Sigmoid colon (tissue), 7 donors: ENCODE data around the gene MAPK6. TPM values are rescaled to one million over a fixed set of nuclear protein-coding genes. Genes with fewer than 3 reads are reported as not detected.

Source experiments
- DNase-seq: peaks from one replicate; pipeline ENCODE4 v3.0.0-alpha.2; 2019
- H3K27ac ChIP-seq, 4 donors: fragments of 200-600 bp; sonication (generic); one replicate each; pipeline ENCODE4 v1.5.1; 2016 to 2019; ENCODE audit warnings: mild to moderate bottlenecking in 1 of 4
- H3K27me3 ChIP-seq, 3 donors: fragments of 200-600 bp; sonication (generic); one replicate each; pipeline ENCODE4 v1.5.1; 2019; ENCODE audit warnings: mild to moderate bottlenecking in 1 of 3
- H3K36me3 ChIP-seq, 4 donors: fragments of 200-600 bp; sonication (generic); one replicate each; pipeline ENCODE4 v1.5.1; 2016 to 2019
- H3K4me1 ChIP-seq, 4 donors: fragments of 200-600 bp; sonication (generic); one replicate each; pipeline ENCODE4 v1.5.1; 2017 to 2019
- H3K4me3 ChIP-seq, 4 donors: fragments of 200-600 bp; sonication (generic); one replicate each; pipeline ENCODE4 v1.5.1; 2017 to 2019; ENCODE audit warnings: mild to moderate bottlenecking in 2 of 4, moderate library complexity in 1 of 4
- H3K9me3 ChIP-seq, 4 donors: fragments of 200-600 bp in 3 of 4; sonication (generic) in 3 of 4; one replicate each; pipeline versions ENCODE4 v1.5.1 to v1.6.1; 2013 to 2019
- EP300 ChIP-seq, 4 donors: sonication (generic); formaldehyde crosslinking; IDR thresholded peaks; one replicate each; pipeline ENCODE4 v1.6.1; 2017; ENCODE audit warnings: antibody characterized with exemption in 4 of 4
- POLR2A ChIP-seq, 2 donors: fragments of 450-650 bp; IDR thresholded peaks; one replicate each; pipeline ENCODE4 v1.6.1; 2016; ENCODE audit warnings: antibody characterized with exemption in 2 of 2, mild to moderate bottlenecking in 2 of 2, moderate library complexity in 2 of 2
- POLR2AphosphoS5 ChIP-seq, 4 donors: sonication (generic); formaldehyde crosslinking; IDR thresholded peaks; one replicate each; pipeline ENCODE4 v1.6.1; 2017; ENCODE audit warnings: antibody characterized with exemption in 4 of 4
- WGBS, 2 donors: extraction: QIAGEN DNeasy Blood & Tissue Kit; methylation state at CpG; one replicate each; pipeline ENCODE4 v1.1.7; 2013; 5-methylcytosine and 5-hydroxymethylcytosine counted together
- intact Hi-C: fragments of 100-400 bp; cut with DNase I; formaldehyde crosslinking; loops from one replicate; pipeline ENCODE4 v1.15.1; 2023
- polyA plus RNA-seq, 3 donors: library from polyadenylated mRNA; stranded (reverse); fragments of 200-250 nt; gene quantifications; one replicate each; pipeline ENCODE4 v1.2.3, GENCODE V29; 2013
- total RNA-seq, 4 donors: library from RNA; depleted of rRNA; stranded (reverse); fragments of >200 nt; gene quantifications; one replicate each; pipeline ENCODE4 v1.1.0, GENCODE V29; 2016
- TF ChIP-seq, protein P1 (sequence below), 4 experiments: fragments of 450-650 bp in 3 of 4; fragments of 200-600 bp in 1 of 4; IDR thresholded peaks; one replicate each; pipeline ENCODE4 v1.5.1; 2016 to 2019; ENCODE audit warnings: antibody characterized with exemption in 4 of 4, mild to moderate bottlenecking in 3 of 4, moderate library complexity in 2 of 4
- donor health status: healthy with polysubstance abuse.
- donor health status: Bipolar disorder and iron deficiency.
- donor health status: healthy.

The MAPK6 gene
- total and polyA plus RNA-seq, 7 donors: 17.3 to 82.1 (median 24.1) TPM

DNA sequence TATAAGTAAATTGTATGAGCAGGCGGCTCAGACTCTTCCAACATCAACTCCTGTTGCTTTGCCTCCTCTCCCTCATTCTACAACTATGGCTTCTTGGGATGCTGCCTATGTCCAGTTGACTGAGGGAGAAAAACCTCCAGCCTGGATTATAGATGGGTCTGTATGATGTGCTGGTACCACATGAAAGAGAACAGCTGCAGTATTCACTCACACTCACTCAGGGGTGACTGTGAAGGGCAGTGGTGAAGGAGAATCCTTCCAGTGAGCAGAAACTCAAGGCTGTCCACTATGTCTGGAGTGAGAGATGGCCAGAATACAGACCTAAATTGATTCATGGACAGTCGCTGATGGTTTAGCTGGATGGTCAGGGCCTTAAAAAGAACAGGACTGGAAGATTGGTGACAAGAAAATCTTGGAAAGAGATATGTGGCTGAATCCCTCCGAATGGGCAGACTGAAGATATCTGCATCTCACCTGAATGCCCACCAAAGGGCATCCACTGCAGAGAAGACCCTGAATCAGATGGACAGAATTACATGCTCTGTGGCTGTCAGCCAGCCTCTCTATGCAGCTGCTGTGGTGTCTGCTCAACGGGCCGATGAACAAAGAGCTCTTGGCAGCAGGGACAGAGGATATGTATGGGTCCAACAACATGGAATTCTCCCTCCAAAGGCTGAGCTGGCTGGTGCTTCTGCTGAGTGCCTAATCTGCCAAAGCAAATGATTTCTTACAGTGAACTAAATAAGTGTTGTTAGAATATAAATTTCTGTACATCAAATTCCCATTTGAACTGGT is 95.4 kb downstream of the MAPK6 start:
- TF ChIP-seq, protein P1, sequence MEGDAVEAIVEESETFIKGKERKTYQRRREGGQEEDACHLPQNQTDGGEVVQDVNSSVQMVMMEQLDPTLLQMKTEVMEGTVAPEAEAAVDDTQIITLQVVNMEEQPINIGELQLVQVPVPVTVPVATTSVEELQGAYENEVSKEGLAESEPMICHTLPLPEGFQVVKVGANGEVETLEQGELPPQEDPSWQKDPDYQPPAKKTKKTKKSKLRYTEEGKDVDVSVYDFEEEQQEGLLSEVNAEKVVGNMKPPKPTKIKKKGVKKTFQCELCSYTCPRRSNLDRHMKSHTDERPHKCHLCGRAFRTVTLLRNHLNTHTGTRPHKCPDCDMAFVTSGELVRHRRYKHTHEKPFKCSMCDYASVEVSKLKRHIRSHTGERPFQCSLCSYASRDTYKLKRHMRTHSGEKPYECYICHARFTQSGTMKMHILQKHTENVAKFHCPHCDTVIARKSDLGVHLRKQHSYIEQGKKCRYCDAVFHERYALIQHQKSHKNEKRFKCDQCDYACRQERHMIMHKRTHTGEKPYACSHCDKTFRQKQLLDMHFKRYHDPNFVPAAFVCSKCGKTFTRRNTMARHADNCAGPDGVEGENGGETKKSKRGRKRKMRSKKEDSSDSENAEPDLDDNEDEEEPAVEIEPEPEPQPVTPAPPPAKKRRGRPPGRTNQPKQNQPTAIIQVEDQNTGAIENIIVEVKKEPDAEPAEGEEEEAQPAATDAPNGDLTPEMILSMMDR (IDR thresholded peaks at IDR 0.05): no peak
- TF ChIP-seq POLR2A (IDR thresholded peaks at IDR 0.05) (no peak), POLR2AphosphoS5 (IDR thresholded peaks at IDR 0.05) (no peak), EP300 (IDR thresholded peaks at IDR 0.05) (no peak)
- no peak for DNase-seq
- no peak overlapping the region for H3K27ac ChIP-seq
- H3K27me3 ChIP-seq: peaks cover 19 to 51% (median 23%) of the 10 kb centered on the region in 3 donors
- no peaks in the 10 kb centered on the region for H3K36me3 ChIP-seq
- H3K4me3 ChIP-seq: no peak overlapping the region
- H3K4me1 ChIP-seq: peaks cover 0 to 13% (median 10%) of the 10 kb centered on the region in 4 donors
- intact Hi-C loops: no loop called here
- WGBS, 2 donors: 84% methylated on average over 5 of the region's 5 CpGs
- no peaks in the 10 kb centered on the region for H3K9me3 ChIP-seq

DNA sequence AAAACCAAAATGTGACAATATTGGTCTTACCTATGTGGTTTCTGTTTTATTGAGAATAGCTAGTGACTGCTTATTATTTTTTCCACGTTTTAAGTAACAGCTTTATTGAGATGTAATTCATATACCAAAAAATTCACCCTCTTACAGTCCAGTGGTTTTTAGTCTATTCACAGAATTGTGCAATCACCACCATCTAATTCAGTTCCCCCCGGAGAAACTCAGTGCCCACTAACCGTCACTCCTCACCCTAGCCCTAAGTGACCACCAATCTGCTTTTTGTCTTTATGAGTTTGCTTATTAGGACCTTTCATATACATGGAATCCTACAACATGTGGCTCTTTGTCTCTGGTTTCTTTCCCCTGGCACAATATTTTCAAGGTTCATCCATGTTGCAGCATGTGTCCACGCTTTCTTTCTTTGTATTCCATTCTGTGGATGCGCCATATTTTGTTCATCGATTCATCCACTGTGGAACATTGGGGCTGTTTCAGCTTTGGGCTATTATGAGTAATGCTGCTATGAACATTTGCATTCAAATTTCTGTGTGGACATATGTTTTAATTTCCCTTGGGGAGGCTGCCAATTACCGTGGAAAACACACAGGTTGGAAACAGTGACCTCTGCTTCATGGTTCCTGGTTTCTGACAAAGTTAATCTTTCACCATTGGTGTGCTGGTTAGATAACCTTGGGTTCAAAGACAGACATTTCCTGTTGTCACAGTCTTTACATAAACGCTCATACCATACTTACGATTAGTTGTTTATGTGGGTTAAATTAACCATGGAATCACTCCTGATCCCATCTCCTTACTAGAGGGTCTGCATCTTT is 96.8 kb downstream of the MAPK6 start:
- H3K4me1 ChIP-seq: peaks cover 0 to 13% (median 10%) of the 10 kb centered on the region in 4 donors
- WGBS, 2 donors: 45 to 61% methylated on average over 9 of the region's 9 CpGs
- no peaks in the 10 kb centered on the region for H3K36me3 ChIP-seq
- no peak for DNase-seq
- H3K27me3 ChIP-seq: peaks cover 12 to 38% (median 23%) of the 10 kb centered on the region in 3 donors
- no peaks in the 10 kb centered on the region for H3K9me3 ChIP-seq
- intact Hi-C loops: no loop called here
- H3K27ac ChIP-seq: no peak overlapping the region
- no peak overlapping the region for H3K4me3 ChIP-seq
- TF ChIP-seq POLR2A (IDR thresholded peaks at IDR 0.05) (no peak), EP300 (IDR thresholded peaks at IDR 0.05) (no peak), POLR2AphosphoS5 (IDR thresholded peaks at IDR 0.05) (no peak)
- TF ChIP-seq, protein P1 (IDR thresholded peaks at IDR 0.05): no peak

Other genes with a start within 250 kb of the MAPK6 start
- 10 to 100 TPM; 10.7 to 17.9 (median 15.0) TPM for gene TMOD3, start 189.6 kb upstream of the MAPK6 start, total RNA-seq
- gene TMOD3, start 189.6 kb upstream of the MAPK6 start, polyA plus RNA-seq: 10 to 100 TPM; 13.2 to 23.1 (median 17.9) TPM
- 10 to 100 TPM in 3 of 4 donors, 1 to 10 TPM in 1; 7.4 to 15.3 (median 13.0) TPM for gene LEO1, start 47.4 kb upstream of the MAPK6 start, total RNA-seq
- 10 to 100 TPM; 17.4 to 40.0 (median 25.5) TPM for gene LEO1, start 47.4 kb upstream of the MAPK6 start, polyA plus RNA-seq
- gene BCL2L10, start 93.6 kb downstream of the MAPK6 start, total RNA-seq: under 1 TPM in 1 of 4 donors, not detected in 3; 0.33 TPM
- 1 to 10 TPM in 2 of 3 donors, under 1 TPM in 1; 0.60 to 5.8 (median 1.5) TPM for gene BCL2L10, start 93.6 kb downstream of the MAPK6 start, polyA plus RNA-seq
- gene GNB5, start 172.2 kb downstream of the MAPK6 start, total RNA-seq: 10 to 100 TPM; 31.9 to 39.9 (median 35.6) TPM
- 10 to 100 TPM in 1 of 3 donors, 1 to 10 TPM in 2; 7.8 to 16.5 (median 9.0) TPM for gene GNB5, start 172.2 kb downstream of the MAPK6 start, polyA plus RNA-seq